GM23338 (cell line): ENCODE measurements around the gene SORCS2.

Experiments used
- ETS1 ChIP-seq: IDR thresholded peaks from 2 replicates; pipeline ENCODE4 v1.6.1; 2016; ENCODE audit warnings: antibody characterized with exemption
- EZH2 ChIP-seq: fragments of 200-600 bp; sonication (generic); IDR thresholded peaks from one replicate; pipeline ENCODE4 v1.8.0; 2017; ENCODE audit warnings: antibody characterized with exemption, mild to moderate bottlenecking, low read depth; ENCODE audit not compliant: unreplicated experiment
- EZH2phosphoT487 ChIP-seq: fragments of 200-600 bp; sonication (generic); IDR thresholded peaks from one replicate; pipeline ENCODE4 v1.8.1; 2018; ENCODE audit warnings: antibody characterized with exemption; ENCODE audit not compliant: unreplicated experiment
- JUNB ChIP-seq: IDR thresholded peaks from one replicate; pipeline ENCODE4 v1.6.1; 2016; ENCODE audit warnings: antibody characterized with exemption; ENCODE audit not compliant: unreplicated experiment
- POLR2AphosphoS5 ChIP-seq: IDR thresholded peaks from 2 replicates; pipeline ENCODE4 v1.6.1; 2016; ENCODE audit warnings: antibody characterized with exemption, low read depth
- TF ChIP-seq, protein P1 (sequence below), 2 experiments: fragments of 200-600 bp in 1 of 2; sonication (generic) in 1 of 2; conservative IDR thresholded peaks; 2 replicates each; pipeline versions ENCODE4 v1.5.1 to v1.6.1; 2016 to 2017; ENCODE audit warnings: antibody characterized with exemption in 2 of 2, low read depth in 2 of 2, mild to moderate bottlenecking in 2 of 2, moderate library complexity in 1 of 2
- TF ChIP-seq, protein P2 (sequence below): IDR thresholded peaks from one replicate; pipeline ENCODE4 v1.6.1; 2018; ENCODE audit warnings: antibody characterized with exemption; ENCODE audit not compliant: unreplicated experiment

DNA sequence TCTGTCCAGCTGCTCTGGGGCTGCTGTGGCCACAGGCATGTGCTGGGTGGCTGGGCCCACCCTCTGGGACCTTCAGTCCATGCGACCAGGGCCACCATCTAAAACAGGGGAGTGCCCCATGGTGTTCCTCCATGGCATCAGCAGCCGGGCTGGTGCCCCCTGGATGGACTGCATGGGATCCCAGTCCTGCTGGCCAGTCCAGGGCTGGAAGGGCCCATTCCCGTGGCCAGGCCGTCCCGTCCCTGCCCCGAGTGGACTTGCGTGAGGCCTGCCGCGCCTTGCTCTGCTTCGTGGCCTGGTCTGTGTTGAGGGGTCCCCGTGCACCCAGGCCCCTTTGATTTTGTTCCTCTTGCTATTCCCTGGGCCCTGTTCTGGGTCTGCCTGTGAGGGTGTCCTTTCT lies 36.4 kb downstream of the SORCS2 start:
- TF ChIP-seq, protein P1, sequence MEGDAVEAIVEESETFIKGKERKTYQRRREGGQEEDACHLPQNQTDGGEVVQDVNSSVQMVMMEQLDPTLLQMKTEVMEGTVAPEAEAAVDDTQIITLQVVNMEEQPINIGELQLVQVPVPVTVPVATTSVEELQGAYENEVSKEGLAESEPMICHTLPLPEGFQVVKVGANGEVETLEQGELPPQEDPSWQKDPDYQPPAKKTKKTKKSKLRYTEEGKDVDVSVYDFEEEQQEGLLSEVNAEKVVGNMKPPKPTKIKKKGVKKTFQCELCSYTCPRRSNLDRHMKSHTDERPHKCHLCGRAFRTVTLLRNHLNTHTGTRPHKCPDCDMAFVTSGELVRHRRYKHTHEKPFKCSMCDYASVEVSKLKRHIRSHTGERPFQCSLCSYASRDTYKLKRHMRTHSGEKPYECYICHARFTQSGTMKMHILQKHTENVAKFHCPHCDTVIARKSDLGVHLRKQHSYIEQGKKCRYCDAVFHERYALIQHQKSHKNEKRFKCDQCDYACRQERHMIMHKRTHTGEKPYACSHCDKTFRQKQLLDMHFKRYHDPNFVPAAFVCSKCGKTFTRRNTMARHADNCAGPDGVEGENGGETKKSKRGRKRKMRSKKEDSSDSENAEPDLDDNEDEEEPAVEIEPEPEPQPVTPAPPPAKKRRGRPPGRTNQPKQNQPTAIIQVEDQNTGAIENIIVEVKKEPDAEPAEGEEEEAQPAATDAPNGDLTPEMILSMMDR (conservative IDR thresholded peaks at IDR 0.05; ENCODE audit: low read depth in 2 of 2): no peak
- TF ChIP-seq EZH2phosphoT487 (no peak), EZH2 (no peak), POLR2AphosphoS5 (no peak), ETS1 (no peak), JUNB (no peak)
- TF ChIP-seq, protein P2, sequence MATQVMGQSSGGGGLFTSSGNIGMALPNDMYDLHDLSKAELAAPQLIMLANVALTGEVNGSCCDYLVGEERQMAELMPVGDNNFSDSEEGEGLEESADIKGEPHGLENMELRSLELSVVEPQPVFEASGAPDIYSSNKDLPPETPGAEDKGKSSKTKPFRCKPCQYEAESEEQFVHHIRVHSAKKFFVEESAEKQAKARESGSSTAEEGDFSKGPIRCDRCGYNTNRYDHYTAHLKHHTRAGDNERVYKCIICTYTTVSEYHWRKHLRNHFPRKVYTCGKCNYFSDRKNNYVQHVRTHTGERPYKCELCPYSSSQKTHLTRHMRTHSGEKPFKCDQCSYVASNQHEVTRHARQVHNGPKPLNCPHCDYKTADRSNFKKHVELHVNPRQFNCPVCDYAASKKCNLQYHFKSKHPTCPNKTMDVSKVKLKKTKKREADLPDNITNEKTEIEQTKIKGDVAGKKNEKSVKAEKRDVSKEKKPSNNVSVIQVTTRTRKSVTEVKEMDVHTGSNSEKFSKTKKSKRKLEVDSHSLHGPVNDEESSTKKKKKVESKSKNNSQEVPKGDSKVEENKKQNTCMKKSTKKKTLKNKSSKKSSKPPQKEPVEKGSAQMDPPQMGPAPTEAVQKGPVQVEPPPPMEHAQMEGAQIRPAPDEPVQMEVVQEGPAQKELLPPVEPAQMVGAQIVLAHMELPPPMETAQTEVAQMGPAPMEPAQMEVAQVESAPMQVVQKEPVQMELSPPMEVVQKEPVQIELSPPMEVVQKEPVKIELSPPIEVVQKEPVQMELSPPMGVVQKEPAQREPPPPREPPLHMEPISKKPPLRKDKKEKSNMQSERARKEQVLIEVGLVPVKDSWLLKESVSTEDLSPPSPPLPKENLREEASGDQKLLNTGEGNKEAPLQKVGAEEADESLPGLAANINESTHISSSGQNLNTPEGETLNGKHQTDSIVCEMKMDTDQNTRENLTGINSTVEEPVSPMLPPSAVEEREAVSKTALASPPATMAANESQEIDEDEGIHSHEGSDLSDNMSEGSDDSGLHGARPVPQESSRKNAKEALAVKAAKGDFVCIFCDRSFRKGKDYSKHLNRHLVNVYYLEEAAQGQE: no peak
